ENCODE results near the gene HDAC2.

- TF ChIP-seq CTCF (conservative IDR thresholded peaks at IDR 0.05; ENCODE audit: low read length) (no peak), EZH2phosphoT487 (IDR thresholded peaks at IDR 0.05; ENCODE audit: borderline replicate concordance, low read depth, low read length) (no peak)
Observed at GRCh38 chr6:113978084-113978675, 7.2 kb upstream of the HDAC2 start.

Measured in OCI-LY7 (cell line).